Tibial nerve (tissue), 4 donors: ENCODE results near the gene CCDC179. TPM values are rescaled to one million over a fixed set of nuclear protein-coding genes. Genes with fewer than 3 reads are reported as not detected.

Experiments used
- DNase-seq, 2 donors: peaks; one replicate each; pipeline ENCODE4 v3.0.0-alpha.2; 2019; ENCODE audit warnings: low spot score in 2 of 2
- H3K27ac ChIP-seq, 4 donors: fragments of 200-600 bp; sonication (generic) in 3 of 4; one replicate each; pipeline ENCODE4 v1.5.1; 2017 to 2019; ENCODE audit warnings: mild to moderate bottlenecking in 1 of 4
- H3K27me3 ChIP-seq, 2 donors: fragments of 200-600 bp; sonication (generic) in 1 of 2; one replicate each; pipeline versions ENCODE4 v1.5.1 to v1.6.0; 2017 to 2019
- H3K36me3 ChIP-seq, 3 donors: fragments of 200-600 bp; sonication (generic); one replicate each; pipeline ENCODE4 v1.5.1; 2018 to 2019
- H3K4me1 ChIP-seq, 4 donors: fragments of 200-600 bp; sonication (generic) in 3 of 4; one replicate each; pipeline ENCODE4 v1.5.1; 2017 to 2019
- H3K4me3 ChIP-seq, 4 donors: fragments of 200-600 bp; sonication (generic) in 3 of 4; one replicate each; pipeline ENCODE4 v1.5.1; 2017 to 2019; ENCODE audit warnings: mild to moderate bottlenecking in 1 of 4, moderate library complexity in 1 of 4
- H3K9me3 ChIP-seq, 4 donors: fragments of 200-600 bp; sonication (generic) in 3 of 4; one replicate each; pipeline ENCODE4 v1.5.1; 2017 to 2019
- EP300 ChIP-seq, 2 donors: sonication (generic); formaldehyde crosslinking; IDR thresholded peaks; one replicate each; pipeline ENCODE4 v1.6.1; 2017; ENCODE audit warnings: antibody characterized with exemption in 2 of 2, mild to moderate bottlenecking in 1 of 2
- POLR2A ChIP-seq, 2 donors: fragments of 450-650 bp; IDR thresholded peaks; one replicate each; pipeline ENCODE4 v1.6.1; 2017; ENCODE audit warnings: antibody characterized with exemption in 2 of 2, mild to moderate bottlenecking in 2 of 2, moderate library complexity in 2 of 2
- WGBS, 2 donors: methylation state at CpG; one replicate each; pipeline ENCODE4 v1.1.5; 2018; 5-methylcytosine and 5-hydroxymethylcytosine counted together
- total RNA-seq, 4 donors: library from RNA; depleted of rRNA; stranded (reverse); fragments of >200 nt; gene quantifications; one replicate each; pipeline ENCODE4 v1.1.0, GENCODE V29; 2016
- TF ChIP-seq, protein P1 (sequence below), 5 experiments: fragments of 200-600 bp in 3 of 5; fragments of 450-650 bp in 2 of 5; sonication (generic) in 3 of 5; IDR thresholded peaks; one replicate each; pipeline ENCODE4 v1.5.1; 2016 to 2019; ENCODE audit warnings: antibody characterized with exemption in 5 of 5, mild to moderate bottlenecking in 3 of 5, moderate library complexity in 2 of 5

Gene CCDC179
- total RNA-seq, 4 donors from 2014 or later = not detected

DNA sequence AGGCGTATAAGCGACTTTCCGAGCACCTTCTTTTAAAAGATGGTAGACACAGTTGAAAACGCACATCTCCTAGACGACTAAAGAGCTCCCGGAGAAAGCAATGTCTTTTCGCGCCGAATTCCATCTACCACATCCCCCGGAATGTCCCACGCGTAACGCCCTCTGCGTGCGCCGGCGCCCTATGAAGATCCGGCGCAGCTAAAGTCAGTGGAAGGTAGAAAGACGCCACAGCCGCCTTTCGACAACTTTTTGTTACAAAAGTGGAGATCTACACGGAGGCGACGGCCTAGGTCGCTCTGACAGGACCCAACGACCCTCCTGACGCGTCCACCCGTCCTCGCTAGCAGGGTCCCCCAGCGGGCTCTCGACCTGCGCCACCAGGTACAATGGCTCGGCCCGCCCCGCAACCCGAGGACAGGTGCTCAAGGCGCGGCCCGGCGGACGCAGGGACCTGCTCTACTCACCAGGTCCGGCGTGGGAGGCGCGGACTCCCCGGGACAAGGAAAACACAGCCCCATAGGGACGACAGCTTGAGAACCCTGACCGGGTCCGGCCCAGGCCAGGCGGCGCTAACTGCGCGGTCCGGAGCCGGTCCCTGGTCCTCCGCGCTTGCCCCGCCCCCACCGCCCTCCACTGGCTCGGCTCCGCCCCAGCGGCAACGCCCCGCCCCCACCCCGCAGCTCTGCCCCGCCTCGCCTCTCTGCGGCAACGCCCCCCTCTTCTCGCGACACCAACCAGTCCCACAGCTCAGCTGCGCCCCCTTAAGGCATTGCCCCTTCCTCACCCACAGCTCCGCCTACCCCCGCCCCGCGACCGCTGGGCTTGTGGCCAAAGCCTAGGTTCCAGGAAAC, 30.8 kb downstream of the CCDC179 start, which contains the start of gene SVIP:
SVIP (minus strand) TSS at position 571 of the 851 bp plus-strand sequence; CDS start at position 518, 53 bp downstream.
- H3K36me3 ChIP-seq = peaks cover 0 to 10% (median 6%) of the 10 kb centered on the region in 3 donors
- TF ChIP-seq EP300 (IDR thresholded peaks at IDR 0.05) (peak in 1 of 2 donors; percentile 91), POLR2A (IDR thresholded peaks at IDR 0.05) (peak; percentile 59 to 86)
- TF ChIP-seq, protein P1, sequence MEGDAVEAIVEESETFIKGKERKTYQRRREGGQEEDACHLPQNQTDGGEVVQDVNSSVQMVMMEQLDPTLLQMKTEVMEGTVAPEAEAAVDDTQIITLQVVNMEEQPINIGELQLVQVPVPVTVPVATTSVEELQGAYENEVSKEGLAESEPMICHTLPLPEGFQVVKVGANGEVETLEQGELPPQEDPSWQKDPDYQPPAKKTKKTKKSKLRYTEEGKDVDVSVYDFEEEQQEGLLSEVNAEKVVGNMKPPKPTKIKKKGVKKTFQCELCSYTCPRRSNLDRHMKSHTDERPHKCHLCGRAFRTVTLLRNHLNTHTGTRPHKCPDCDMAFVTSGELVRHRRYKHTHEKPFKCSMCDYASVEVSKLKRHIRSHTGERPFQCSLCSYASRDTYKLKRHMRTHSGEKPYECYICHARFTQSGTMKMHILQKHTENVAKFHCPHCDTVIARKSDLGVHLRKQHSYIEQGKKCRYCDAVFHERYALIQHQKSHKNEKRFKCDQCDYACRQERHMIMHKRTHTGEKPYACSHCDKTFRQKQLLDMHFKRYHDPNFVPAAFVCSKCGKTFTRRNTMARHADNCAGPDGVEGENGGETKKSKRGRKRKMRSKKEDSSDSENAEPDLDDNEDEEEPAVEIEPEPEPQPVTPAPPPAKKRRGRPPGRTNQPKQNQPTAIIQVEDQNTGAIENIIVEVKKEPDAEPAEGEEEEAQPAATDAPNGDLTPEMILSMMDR (IDR thresholded peaks at IDR 0.05) = peak in 4 of 5 experiments; percentile 65 to 84 (median 68)
- no peaks in the 10 kb centered on the region for H3K27me3 ChIP-seq
- H3K9me3 ChIP-seq = no peaks in the 10 kb centered on the region
- H3K4me1 ChIP-seq = peaks cover 0 to 22% (median 5%) of the 10 kb centered on the region in 4 donors
- peak within 1 kb of the TSS; percentile 77 to 92 (median 87) for H3K27ac ChIP-seq
- H3K4me3 ChIP-seq = peak within 1 kb of the TSS; percentile 75 to 97 (median 84)
- peak; percentile 83 to 89 for DNase-seq
- WGBS, 2 donors = 2% methylated on average over 34 to 59 of the region's 79 CpGs

GRCh38 chr11:22828373-22828772, 31.9 kb downstream of the CCDC179 start:
- no peaks in the 10 kb centered on the region for H3K27me3 ChIP-seq
- no peaks in the 10 kb centered on the region for H3K9me3 ChIP-seq
- WGBS, 2 donors = 55 to 59% methylated on average over 6 of the region's 6 CpGs
- peak overlapping the region in 3 of 4 donors; percentile 75 to 85 (median 82) for H3K4me3 ChIP-seq
- peaks cover 0 to 22% (median 5%) of the 10 kb centered on the region in 4 donors for H3K4me1 ChIP-seq
- H3K36me3 ChIP-seq = peaks cover 0 to 16% (median 6%) of the 10 kb centered on the region in 3 donors
- DNase-seq = no peak
- peak overlapping the region in 1 of 4 donors; percentile 92 for H3K27ac ChIP-seq
- TF ChIP-seq POLR2A (IDR thresholded peaks at IDR 0.05) (no peak), EP300 (IDR thresholded peaks at IDR 0.05) (no peak)
- TF ChIP-seq, protein P1 (IDR thresholded peaks at IDR 0.05) = no peak

- Histone ChIP-seq H3K27me3 (no peaks in the 10 kb centered on the region), H3K27ac (no peak overlapping the region), H3K4me1 (no peaks in the 10 kb centered on the region), H3K4me3 (no peak overlapping the region), H3K9me3 (no peaks in the 10 kb centered on the region), H3K36me3 (peaks cover 0 to 67% (median 6%) of the 10 kb centered on the region in 3 donors)
- 89 to 90% methylated on average over 2 of the region's 2 CpGs for whole genome bisulfite sequencing, 2 donors
- DNase-seq = no peak
- TF ChIP-seq POLR2A (IDR thresholded peaks at IDR 0.05) (no peak), EP300 (IDR thresholded peaks at IDR 0.05) (no peak)
- TF ChIP-seq, protein P1 (IDR thresholded peaks at IDR 0.05) = no peak
These were observed 38.1 kb downstream of the CCDC179 start for GRCh38 chr11:22822203-22822602.

DNA sequence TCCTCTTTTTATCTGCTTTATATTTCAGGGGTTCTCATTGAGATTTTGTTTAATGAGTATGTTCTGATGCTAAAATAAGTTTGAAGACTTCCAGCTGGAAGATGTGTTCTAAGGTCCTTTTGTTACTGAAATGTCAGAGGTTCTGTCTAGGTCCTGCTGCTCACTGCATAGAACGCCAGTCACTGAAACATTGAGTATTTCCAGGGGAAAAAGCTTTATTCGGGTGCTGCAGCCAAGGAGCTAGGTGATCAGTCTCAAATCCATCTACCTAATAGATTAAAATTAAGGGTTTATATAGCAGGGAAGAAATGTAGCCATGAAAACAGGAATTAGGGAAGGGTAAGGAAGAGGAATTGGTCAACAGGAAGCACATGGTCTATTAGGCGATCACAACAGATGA, 50.4 kb downstream of the CCDC179 start:
- TF ChIP-seq EP300 (IDR thresholded peaks at IDR 0.05) = no peak
- TF ChIP-seq POLR2A (IDR thresholded peaks at IDR 0.05) = no peak
- TF ChIP-seq, protein P1 (IDR thresholded peaks at IDR 0.05) = no peak
- H3K4me1 ChIP-seq = peaks cover 0 to 10% (median 6%) of the 10 kb centered on the region in 4 donors
- no peaks in the 10 kb centered on the region for H3K36me3 ChIP-seq
- H3K4me3 ChIP-seq = no peak overlapping the region
- DNase-seq = no peak
- WGBS, 2 donors = 93 to 95% methylated on average over 3 of the region's 3 CpGs
- no peaks in the 10 kb centered on the region for H3K9me3 ChIP-seq
- H3K27me3 ChIP-seq = no peaks in the 10 kb centered on the region
- no peak overlapping the region for H3K27ac ChIP-seq
